ENCODE results near the gene TARBP1. TPM values are rescaled to one million over a fixed set of nuclear protein-coding genes. Genes with fewer than 3 reads are reported as not detected.
"Not testable (repeated sequence)": the region's sequence is repeated elsewhere in the genome, so short reads cannot be mapped to it uniquely, and the experiment has no call there.

The TARBP1 gene
- polyA plus RNA-seq, 4 donors, result 44.9 to 97.4 (median 51.2) TPM

GRCh38 chr1:234507626-234508387 lies 28.8 kb upstream of the TARBP1 start:
- DNase-seq (ENCODE audit: low read depth in 4 of 4, low spot score in 3 of 4), result no peak

- DNase-seq (ENCODE audit: low read depth in 4 of 4, low spot score in 3 of 4), result no peak
These were observed 28.1 kb upstream of the TARBP1 start for GRCh38 chr1:234507089-234507488.

- no peak for DNase-seq (ENCODE audit: low read depth in 4 of 4, low spot score in 3 of 4)
These were observed 26.8 kb upstream of the TARBP1 start for GRCh38 chr1:234505769-234506102.

- no peak for DNase-seq (ENCODE audit: low read depth in 4 of 4, low spot score in 3 of 4)
These were observed 26.2 kb upstream of the TARBP1 start for GRCh38 chr1:234504969-234505768.

GRCh38 chr1:234504251-234504650 lies 25.3 kb upstream of the TARBP1 start:
- DNase-seq (ENCODE audit: low read depth in 4 of 4, low spot score in 3 of 4), result not testable (repeated sequence)

- DNase-seq (ENCODE audit: low read depth in 4 of 4, low spot score in 3 of 4), result no peak
These were observed 24.4 kb upstream of the TARBP1 start for GRCh38 chr1:234503193-234504050.

- no peak for DNase-seq (ENCODE audit: low read depth in 4 of 4, low spot score in 3 of 4)
These were observed 23.8 kb upstream of the TARBP1 start for GRCh38 chr1:234502785-234503184.

GRCh38 chr1:234500269-234500668 lies 21.3 kb upstream of the TARBP1 start:
- no peak for DNase-seq (ENCODE audit: low read depth in 4 of 4, low spot score in 3 of 4)

GRCh38 chr1:234499943-234500245 lies 20.9 kb upstream of the TARBP1 start:
- no peak for DNase-seq (ENCODE audit: low read depth in 4 of 4, low spot score in 3 of 4)

- DNase-seq (ENCODE audit: low read depth in 4 of 4, low spot score in 3 of 4), result peak in 3 of 4 donors; percentile 70 to 72 (median 71)
These were observed 20.4 kb upstream of the TARBP1 start for GRCh38 chr1:234499119-234499942.

- no peak for DNase-seq (ENCODE audit: low read depth in 4 of 4, low spot score in 3 of 4)
These were observed 19.6 kb upstream of the TARBP1 start for GRCh38 chr1:234498448-234499118.

GRCh38 chr1:234497589-234497988 lies 18.6 kb upstream of the TARBP1 start:
- DNase-seq (ENCODE audit: low read depth in 4 of 4, low spot score in 3 of 4), result no peak

- no peak for DNase-seq (ENCODE audit: low read depth in 4 of 4, low spot score in 3 of 4)
These were observed 16.4 kb upstream of the TARBP1 start for GRCh38 chr1:234495231-234495990.

GRCh38 chr1:234494049-234494448 lies 15.1 kb upstream of the TARBP1 start:
- no peak for DNase-seq (ENCODE audit: low read depth in 4 of 4, low spot score in 3 of 4)

- no peak for DNase-seq (ENCODE audit: low read depth in 4 of 4, low spot score in 3 of 4)
These were observed 12.0 kb upstream of the TARBP1 start for GRCh38 chr1:234490793-234491479.

GRCh38 chr1:234489698-234490077 lies 10.7 kb upstream of the TARBP1 start:
- DNase-seq (ENCODE audit: low read depth in 4 of 4, low spot score in 3 of 4), result no peak

- DNase-seq (ENCODE audit: low read depth in 4 of 4, low spot score in 3 of 4), result no peak
These were observed 10.2 kb upstream of the TARBP1 start for GRCh38 chr1:234489007-234489697.

Data from left renal pelvis (tissue), 4 donors.